Naive thymus-derived CD4-positive, alpha-beta T cell (primary cell): ENCODE results near the gene KCNJ2. TPM values are rescaled to one million over a fixed set of nuclear protein-coding genes. Genes with fewer than 3 reads are reported as not detected.

Source experiments
- ATAC-seq: fragments of 150-1000 bp; cut with Tn5 transposase; 2 replicates; pipeline ENCODE4 v1.10.0; 2021; ENCODE audit warnings: mild to moderate bottlenecking, moderate library complexity
- CTCF ChIA-PET: fragments of 350-600 bp; sonication (Branson Sonifier 250); formaldehyde crosslinking; loops from one replicate; lab custom pipeline; 2021; ENCODE audit warnings: antibody characterized with exemption; lab: Charles Lee
- POLR2A ChIA-PET: fragments of 350-600 bp; sonication (Branson Sonifier 250); formaldehyde crosslinking; loops from one replicate; lab custom pipeline; 2021; ENCODE audit warnings: antibody characterized with exemption, inconsistent platforms; lab: Charles Lee
- DNase-seq, 9 donors: peaks; one replicate each; pipeline versions ENCODE4 v3.0.0 to v3.0.0-alpha.2; 2020 to 2022; ENCODE audit warnings: mixed read lengths in 1 of 9
- H3K27ac ChIP-seq: one replicate; pipeline ENCODE4 v1.7.0; 2013; ENCODE audit warnings: mild to moderate bottlenecking, low read depth, low read length, moderate library complexity
- H3K27me3 ChIP-seq, 2 donors: one replicate each; pipeline ENCODE4 v1.7.0; 2013; ENCODE audit warnings: low read length in 2 of 2, mild to moderate bottlenecking in 2 of 2, moderate library complexity in 2 of 2; ENCODE audit not compliant: control insufficient read depth in 2 of 2, insufficient read depth in 2 of 2
- H3K36me3 ChIP-seq, 3 experiments: 1 replicate in 2 of 3; 2 replicates in 1 of 3; pipeline ENCODE4 v1.7.0; 2013; ENCODE audit warnings: low read length in 3 of 3, mild to moderate bottlenecking in 3 of 3, moderate library complexity in 1 of 3; ENCODE audit not compliant: insufficient read depth in 3 of 3, control insufficient read depth in 2 of 3
- H3K4me1 ChIP-seq, 2 donors: one replicate each; pipeline ENCODE4 v1.7.0; 2013; ENCODE audit warnings: low read length in 2 of 2, mild to moderate bottlenecking in 2 of 2, moderate library complexity in 1 of 2; ENCODE audit not compliant: control insufficient read depth in 2 of 2, insufficient read depth in 2 of 2
- H3K4me3 ChIP-seq: 2 replicates; pipeline ENCODE4 v1.7.0; 2013; ENCODE audit warnings: mild to moderate bottlenecking, low read length
- H3K9me3 ChIP-seq, 3 experiments: 1 replicate in 2 of 3; 2 replicates in 1 of 3; pipeline ENCODE4 v1.7.0; 2013; ENCODE audit warnings: low read length in 3 of 3; ENCODE audit not compliant: control insufficient read depth in 2 of 3
- H3K27ac Mint-ChIP-seq, 9 donors: one replicate each; pipeline ENCODE4 v1.8.0; 2020 to 2022; ENCODE audit warnings: mixed read lengths in 9 of 9, mild to moderate bottlenecking in 8 of 9, moderate library complexity in 5 of 9, inconsistent platforms in 2 of 9
- H3K27me3 Mint-ChIP-seq, 5 donors: one replicate each; pipeline ENCODE4 v1.8.0; 2021 to 2022; ENCODE audit warnings: mixed read lengths in 5 of 5, mild to moderate bottlenecking in 1 of 5
- H3K36me3 Mint-ChIP-seq, 5 donors: one replicate each; pipeline ENCODE4 v1.8.0; 2020 to 2022; ENCODE audit warnings: mixed read lengths in 5 of 5, mild to moderate bottlenecking in 3 of 5, inconsistent platforms in 1 of 5
- H3K4me1 Mint-ChIP-seq, 7 donors: one replicate each; pipeline ENCODE4 v1.8.0; 2020 to 2022; ENCODE audit warnings: mixed read lengths in 7 of 7, mild to moderate bottlenecking in 3 of 7, inconsistent platforms in 1 of 7
- H3K4me3 Mint-ChIP-seq, 10 donors: one replicate each; pipeline ENCODE4 v1.8.0; 2020 to 2022; ENCODE audit warnings: mild to moderate bottlenecking in 10 of 10, mixed read lengths in 10 of 10, moderate library complexity in 6 of 10, inconsistent platforms in 2 of 10
- H3K9me3 Mint-ChIP-seq, 11 donors: one replicate each; pipeline ENCODE4 v1.8.0; 2020 to 2022; ENCODE audit warnings: mixed read lengths in 11 of 11, mild to moderate bottlenecking in 4 of 11, inconsistent platforms in 1 of 11, moderate library complexity in 1 of 11
- intact Hi-C, 2 donors: fragments of 100-400 bp; cut with micrococcal nuclease; formaldehyde crosslinking; loops; one replicate each; pipeline ENCODE4 v1.15.1; 2023
- polyA plus RNA-seq, 2 donors: library from polyadenylated mRNA; unstranded; fragments of 300-500 nt; fragmentation: Illumina TruSeq; gene quantifications; one replicate each; pipeline ENCODE4 v1.2.3, GENCODE V29; 2021
- total RNA-seq, 6 experiments: library from RNA in 5 of 6; stranded (reverse) in 5 of 6; gene quantifications; 1 replicate in 5 of 6; 2 replicates in 1 of 6; pipeline ENCODE4 v1.2.3 and lab custom pipeline; 2021 to 2026

KCNJ2 gene
- total and polyA plus RNA-seq, 7 experiments from 2014 or later: 0.05 to 1.5 (median 0.21) TPM; not detected in 3

- ATAC-seq (no peak), DNase-seq (no peak)
- ChIA-PET CTCF (no interaction called here), POLR2A (no interaction called here)
- no peak overlapping the region for H3K4me3 ChIP-seq
- H3K9me3 ChIP-seq: no peaks in the 10 kb centered on the region
- no peaks in the 10 kb centered on the region for H3K9me3 Mint-ChIP-seq
- H3K27me3 ChIP-seq: no peaks in the 10 kb centered on the region
- no peaks in the 10 kb centered on the region for H3K36me3 ChIP-seq
- peak overlapping the region in 1 of 9 donors; percentile 8 for H3K27ac Mint-ChIP-seq
- no peak overlapping the region for H3K4me3 Mint-ChIP-seq
- intact Hi-C loops: no loop called here
- H3K27me3 Mint-ChIP-seq: peaks cover 10 to 17% (median 11%) of the 10 kb centered on the region in 5 donors
- no peak overlapping the region for H3K27ac ChIP-seq
- H3K4me1 ChIP-seq: no peaks in the 10 kb centered on the region
- no peaks in the 10 kb centered on the region for H3K4me1 Mint-ChIP-seq
- H3K36me3 Mint-ChIP-seq: no peaks in the 10 kb centered on the region
Measured at GRCh38 chr17:70157151-70157550, 12.2 kb upstream of the KCNJ2 start.

DNA sequence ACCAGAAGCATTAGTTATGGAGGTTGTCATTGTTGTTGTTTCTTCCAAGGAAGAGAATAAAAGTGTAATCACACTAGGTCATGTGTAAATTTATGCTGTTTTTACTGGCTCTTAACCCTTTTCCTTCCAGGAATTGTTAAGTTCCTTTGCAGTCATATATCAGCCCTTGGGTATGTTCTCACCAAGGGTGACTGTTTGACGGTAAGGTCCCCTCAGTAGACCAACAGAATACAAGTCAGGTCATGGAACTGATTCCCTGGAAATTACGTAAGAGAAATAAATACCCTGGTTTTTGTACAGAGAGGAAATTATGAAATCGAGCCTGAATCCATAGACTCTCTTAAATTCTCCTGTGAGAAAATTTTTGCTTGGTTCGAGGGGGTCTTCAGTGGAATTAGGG, 11.2 kb upstream of the KCNJ2 start:
- Mint-ChIP-seq H3K4me1 (no peaks in the 10 kb centered on the region), H3K9me3 (no peaks in the 10 kb centered on the region), H3K27me3 (peaks cover 8 to 19% (median 10%) of the 10 kb centered on the region in 5 donors), H3K4me3 (no peak overlapping the region), H3K27ac (no peak overlapping the region), H3K36me3 (no peaks in the 10 kb centered on the region)
- ATAC-seq (no peak), DNase-seq (no peak)
- CTCF ChIA-PET: no interaction called here
- Histone ChIP-seq H3K4me3 (no peak overlapping the region), H3K27me3 (no peaks in the 10 kb centered on the region), H3K9me3 (no peaks in the 10 kb centered on the region), H3K27ac (no peak overlapping the region), H3K4me1 (no peaks in the 10 kb centered on the region), H3K36me3 (no peaks in the 10 kb centered on the region)
- intact Hi-C loops: no loop called here
- POLR2A ChIA-PET: interaction anchor here (0.6 kb wide), 1 partner anchor 57 kb away, joined by 4 read pairs; no protein-coding TSS in a partner anchor

DNA sequence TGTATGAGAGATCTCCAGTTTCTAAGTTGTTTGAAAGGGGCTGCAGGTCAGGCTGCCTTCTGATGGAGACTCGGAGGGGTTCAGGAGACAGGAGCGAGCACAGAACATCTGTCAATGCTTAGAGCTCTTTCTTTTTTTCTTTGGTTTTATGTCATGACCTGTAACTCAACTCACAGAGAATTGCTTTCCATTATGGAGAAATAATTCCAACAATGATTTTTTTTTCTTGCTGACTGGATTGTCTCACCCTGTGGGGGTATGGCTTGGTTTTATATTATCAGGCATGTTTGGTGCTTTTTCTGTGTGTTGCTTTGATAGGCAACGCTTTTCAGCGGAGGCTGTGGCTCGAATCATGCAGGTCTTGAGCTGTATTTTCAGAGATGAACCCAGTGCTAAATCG, 10.7 kb upstream of the KCNJ2 start:
- Mint-ChIP-seq H3K4me3 (no peak overlapping the region), H3K4me1 (no peaks in the 10 kb centered on the region), H3K27ac (no peak overlapping the region), H3K9me3 (no peaks in the 10 kb centered on the region), H3K27me3 (peaks cover 7 to 19% (median 12%) of the 10 kb centered on the region in 5 donors), H3K36me3 (no peaks in the 10 kb centered on the region)
- intact Hi-C loops: no loop called here
- CTCF ChIA-PET: no interaction called here
- no peak for DNase-seq
- no peak overlapping the region for H3K27ac ChIP-seq
- no peaks in the 10 kb centered on the region for H3K36me3 ChIP-seq
- POLR2A ChIA-PET: interaction anchor here (0.6 kb wide), 1 partner anchor 57 kb away, joined by 4 read pairs; no protein-coding TSS in a partner anchor
- H3K9me3 ChIP-seq: no peaks in the 10 kb centered on the region
- H3K4me3 ChIP-seq: no peak overlapping the region
- no peak for ATAC-seq
- H3K4me1 ChIP-seq: no peaks in the 10 kb centered on the region
- H3K27me3 ChIP-seq: no peaks in the 10 kb centered on the region

GRCh38 chr17:70159980-70160379, 9.4 kb upstream of the KCNJ2 start:
- peaks cover 0 to 1% (median 0%) of the 10 kb centered on the region in 11 donors for H3K9me3 Mint-ChIP-seq
- intact Hi-C loops: no loop called here
- H3K36me3 ChIP-seq: no peaks in the 10 kb centered on the region
- ATAC-seq (no peak), DNase-seq (no peak)
- H3K4me1 Mint-ChIP-seq: no peaks in the 10 kb centered on the region
- CTCF ChIA-PET: no interaction called here
- no peaks in the 10 kb centered on the region for H3K4me1 ChIP-seq
- H3K27me3 Mint-ChIP-seq: peaks cover 8 to 20% (median 16%) of the 10 kb centered on the region in 5 donors
- no peak overlapping the region for H3K27ac Mint-ChIP-seq
- no peak overlapping the region for H3K27ac ChIP-seq
- H3K4me3 ChIP-seq: no peak overlapping the region
- no peaks in the 10 kb centered on the region for H3K36me3 Mint-ChIP-seq
- no peak overlapping the region for H3K4me3 Mint-ChIP-seq
- POLR2A ChIA-PET: no interaction called here
- no peaks in the 10 kb centered on the region for H3K9me3 ChIP-seq
- H3K27me3 ChIP-seq: no peaks in the 10 kb centered on the region

DNA sequence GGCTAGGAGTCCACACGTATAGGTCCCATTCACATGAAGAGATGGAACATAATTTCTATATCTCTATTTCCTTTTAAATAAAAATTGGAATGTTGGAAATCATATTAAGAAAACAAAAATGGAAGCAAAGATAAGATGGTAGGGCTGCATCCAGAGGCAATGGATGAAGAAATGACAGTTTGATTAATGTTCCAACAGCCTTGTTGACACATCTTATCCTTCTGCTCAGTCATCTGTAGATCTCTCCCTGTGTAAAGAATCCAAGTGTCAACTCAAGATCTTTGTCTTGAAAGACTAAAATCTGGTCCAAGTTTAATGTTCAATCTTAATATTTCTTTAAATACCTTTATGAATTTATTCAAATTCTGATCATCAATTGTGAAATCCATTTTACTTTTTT, 7.8 kb upstream of the KCNJ2 start:
- H3K36me3 ChIP-seq: no peaks in the 10 kb centered on the region
- H3K36me3 Mint-ChIP-seq: no peaks in the 10 kb centered on the region
- intact Hi-C loops: no loop called here
- no peak overlapping the region for H3K4me3 ChIP-seq
- no peaks in the 10 kb centered on the region for H3K27me3 ChIP-seq
- H3K27me3 Mint-ChIP-seq: peaks cover 17 to 28% (median 23%) of the 10 kb centered on the region in 5 donors
- H3K9me3 ChIP-seq: no peaks in the 10 kb centered on the region
- no peak overlapping the region for H3K27ac ChIP-seq
- ATAC-seq: no peak
- H3K4me3 Mint-ChIP-seq: no peak overlapping the region
- H3K4me1 Mint-ChIP-seq: no peaks in the 10 kb centered on the region
- POLR2A ChIA-PET: no interaction called here
- no peak for DNase-seq
- CTCF ChIA-PET: no interaction called here
- H3K9me3 Mint-ChIP-seq: peaks cover 0 to 2% (median 0%) of the 10 kb centered on the region in 11 donors
- H3K27ac Mint-ChIP-seq: no peak overlapping the region
- no peaks in the 10 kb centered on the region for H3K4me1 ChIP-seq

DNA sequence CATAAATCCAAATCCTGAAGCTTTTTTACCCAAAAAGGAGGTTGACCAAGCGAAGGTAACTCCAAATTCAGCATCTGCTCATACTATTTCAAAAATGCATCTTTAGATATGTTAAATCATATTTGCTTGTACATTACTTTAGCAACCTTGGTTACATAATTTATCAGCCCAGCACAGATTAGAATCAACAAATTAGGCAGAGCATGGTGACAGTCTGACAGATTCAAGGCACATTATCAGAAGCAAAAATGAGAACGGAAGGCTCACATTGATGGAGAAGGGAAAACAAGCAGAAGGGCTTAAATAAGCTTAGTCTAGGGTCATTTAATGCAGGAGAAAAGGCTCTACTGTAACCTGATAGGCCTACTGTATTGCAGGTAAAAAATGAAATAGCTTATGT, 3.9 kb upstream of the KCNJ2 start:
- H3K4me3 Mint-ChIP-seq: no peak overlapping the region
- Histone ChIP-seq H3K27ac (no peak overlapping the region), H3K4me1 (no peaks in the 10 kb centered on the region), H3K27me3 (peaks cover 0 to 3% of the 10 kb centered on the region in 2 donors), H3K9me3 (no peaks in the 10 kb centered on the region), H3K36me3 (no peaks in the 10 kb centered on the region), H3K4me3 (no peak overlapping the region)
- POLR2A ChIA-PET: no interaction called here
- H3K27ac Mint-ChIP-seq: no peak overlapping the region
- H3K9me3 Mint-ChIP-seq: peaks cover 0 to 3% (median 0%) of the 10 kb centered on the region in 11 donors
- no peaks in the 10 kb centered on the region for H3K36me3 Mint-ChIP-seq
- peaks cover 42 to 60% (median 50%) of the 10 kb centered on the region in 5 donors for H3K27me3 Mint-ChIP-seq
- no peak for DNase-seq
- intact Hi-C loops: no loop called here
- ATAC-seq: no peak
- H3K4me1 Mint-ChIP-seq: peaks cover 5 to 22% (median 17%) of the 10 kb centered on the region in 7 donors
- CTCF ChIA-PET: no interaction called here

GRCh38 chr17:70166615-70167014, 2.7 kb upstream of the KCNJ2 start:
- Histone ChIP-seq H3K36me3 (no peaks in the 10 kb centered on the region), H3K4me3 (no peak overlapping the region), H3K4me1 (no peaks in the 10 kb centered on the region), H3K9me3 (no peaks in the 10 kb centered on the region), H3K27ac (no peak overlapping the region), H3K27me3 (peaks cover 3 to 5% of the 10 kb centered on the region in 2 donors)
- no peak for ATAC-seq
- Mint-ChIP-seq H3K27ac (no peak overlapping the region), H3K4me1 (peaks cover 5 to 24% (median 17%) of the 10 kb centered on the region in 7 donors), H3K36me3 (no peaks in the 10 kb centered on the region), H3K9me3 (peaks cover 0 to 3% (median 0%) of the 10 kb centered on the region in 11 donors), H3K4me3 (no peak overlapping the region), H3K27me3 (peaks cover 54 to 66% (median 58%) of the 10 kb centered on the region in 5 donors)
- ChIA-PET CTCF (no interaction called here), POLR2A (interaction anchor here (0.6 kb wide), 1 partner anchor 275 kb away, joined by 4 read pairs; no protein-coding TSS in a partner anchor)
- no peak for DNase-seq
- intact Hi-C loops: no loop called here
